PC-3 (cell line): ENCODE results near the gene SUMF2. TPM values are rescaled to one million over a fixed set of nuclear protein-coding genes. Genes with fewer than 3 reads are reported as not detected.
A peak's percentile ranks its signal among the peaks of the same experiment; 100 is the strongest.
"Not testable (repeated sequence)": the region's sequence is repeated elsewhere in the genome, so short reads cannot be mapped to it uniquely, and the experiment has no call there.

Experiments
- ATAC-seq: fragments of 200-7000 bp; cut with Tn5 transposase; 2 replicates; pipeline ENCODE4 v1.9.1; 2020; ENCODE audit warnings: mild to moderate bottlenecking, moderate library complexity
- BruUV-seq: library from RNA; stranded (reverse); fragments of 400-500 nt; replicated peaks from 2 replicates; lab custom pipeline; 2021; lab: Mats Ljungman, UMichigan
- CTCF ChIA-PET: fragments of 300-600 bp; sonication (Branson Sonifier 250); formaldehyde crosslinking; loops from one replicate; lab custom pipeline; 2022; ENCODE audit warnings: antibody characterized with exemption; lab: Charles Lee
- POLR2A ChIA-PET: fragments of 300-600 bp; sonication (Branson Sonifier 250); formaldehyde crosslinking; loops from one replicate; lab custom pipeline; 2022; ENCODE audit warnings: antibody characterized with exemption; ENCODE audit not compliant: unreplicated experiment; lab: Charles Lee
- DNase-seq: peaks from one replicate; pipeline ENCODE4 v3.0.0-alpha.2; 2015
- H2AFZ ChIP-seq: fragments of 300-600 bp; sonication (generic); 2 replicates; pipeline ENCODE4 v1.6.0; 2016; ENCODE audit warnings: antibody characterized with exemption, low read length
- H3F3A ChIP-seq: fragments of 300-600 bp; sonication (generic); one replicate; pipeline ENCODE4 v1.6.0; 2017; ENCODE audit warnings: antibody characterized with exemption, low read length, control low read depth, mild to moderate bottlenecking; ENCODE audit not compliant: unreplicated experiment
- H3K27ac ChIP-seq: fragments of 300-600 bp; sonication (generic); 2 replicates; pipeline ENCODE4 v1.5.1; 2016; ENCODE audit warnings: mild to moderate bottlenecking, low read length
- H3K27me3 ChIP-seq: fragments of 300-600 bp; sonication (generic); 2 replicates; pipeline ENCODE4 v1.6.1; 2016; ENCODE audit warnings: low read length, mixed read lengths
- H3K36me3 ChIP-seq: fragments of 300-600 bp; sonication (generic); 2 replicates; pipeline ENCODE4 v1.6.1; 2016; ENCODE audit warnings: low read depth, mixed run types, low read length, mixed read lengths
- H3K4me1 ChIP-seq: fragments of 300-600 bp; sonication (generic); 2 replicates; pipeline ENCODE4 v1.5.1; 2016; ENCODE audit warnings: low read length; ENCODE audit not compliant: insufficient read depth
- H3K4me2 ChIP-seq: fragments of 300-600 bp; sonication (generic); 2 replicates; pipeline ENCODE4 v1.6.0; 2016; ENCODE audit warnings: low read length
- H3K4me3 ChIP-seq: fragments of 300-600 bp; sonication (generic); 2 replicates; pipeline ENCODE4 v1.5.1; 2016; ENCODE audit warnings: mild to moderate bottlenecking, low read length, mixed read lengths
- H3K79me2 ChIP-seq: fragments of 300-600 bp; sonication (generic); 2 replicates; pipeline ENCODE4 v1.6.1; 2017; ENCODE audit warnings: low read length, mixed read lengths
- H3K9ac ChIP-seq: fragments of 300-600 bp; sonication (generic); 2 replicates; pipeline ENCODE4 v1.6.0; 2016; ENCODE audit warnings: mild to moderate bottlenecking, low read length
- H3K9me2 ChIP-seq: fragments of 300-600 bp; sonication (generic); replicated peaks from 2 replicates; pipeline ENCODE4 v1.6.1; 2016; ENCODE audit warnings: mixed run types, low read length, mixed read lengths
- H3K9me3 ChIP-seq: fragments of 300-600 bp; sonication (generic); 2 replicates; pipeline ENCODE4 v1.6.1; 2016; ENCODE audit warnings: low read length, mixed read lengths
- H4K20me1 ChIP-seq: fragments of 300-600 bp; sonication (generic); 2 replicates; pipeline ENCODE4 v1.6.1; 2016; ENCODE audit warnings: low read length, mixed read lengths
- EZH2 ChIP-seq: fragments of 300-600 bp; sonication (generic); IDR thresholded peaks from one replicate; pipeline ENCODE4 v1.6.1; 2017; ENCODE audit warnings: antibody characterized with exemption, mild to moderate bottlenecking, low read length; ENCODE audit not compliant: unreplicated experiment
- EZH2phosphoT487 ChIP-seq: fragments of 300-600 bp; sonication (generic); IDR thresholded peaks from 2 replicates; pipeline ENCODE4 v1.6.1; 2018; ENCODE audit warnings: mild to moderate bottlenecking, antibody characterized with exemption, low read length, borderline replicate concordance
- intact Hi-C: fragments of 100-400 bp; cut with micrococcal nuclease; formaldehyde crosslinking; loops from 2 replicates; pipeline ENCODE4 v1.9.0; 2023
- total RNA-seq: library from RNA; depleted of rRNA; stranded (reverse); fragments of >200 nt; gene quantifications from 2 replicates; pipeline ENCODE4 v1.2.3, GENCODE V29; 2014
- TF ChIP-seq, protein P1 (sequence below): fragments of 300-600 bp; sonication (generic); conservative IDR thresholded peaks from 2 replicates; pipeline ENCODE4 v1.5.1; 2017; ENCODE audit warnings: antibody characterized with exemption, low read depth, mild to moderate bottlenecking, low read length

SUMF2 gene
- total RNA-seq, 1 experiment from 2014 or later: 65.6 TPM

DNA sequence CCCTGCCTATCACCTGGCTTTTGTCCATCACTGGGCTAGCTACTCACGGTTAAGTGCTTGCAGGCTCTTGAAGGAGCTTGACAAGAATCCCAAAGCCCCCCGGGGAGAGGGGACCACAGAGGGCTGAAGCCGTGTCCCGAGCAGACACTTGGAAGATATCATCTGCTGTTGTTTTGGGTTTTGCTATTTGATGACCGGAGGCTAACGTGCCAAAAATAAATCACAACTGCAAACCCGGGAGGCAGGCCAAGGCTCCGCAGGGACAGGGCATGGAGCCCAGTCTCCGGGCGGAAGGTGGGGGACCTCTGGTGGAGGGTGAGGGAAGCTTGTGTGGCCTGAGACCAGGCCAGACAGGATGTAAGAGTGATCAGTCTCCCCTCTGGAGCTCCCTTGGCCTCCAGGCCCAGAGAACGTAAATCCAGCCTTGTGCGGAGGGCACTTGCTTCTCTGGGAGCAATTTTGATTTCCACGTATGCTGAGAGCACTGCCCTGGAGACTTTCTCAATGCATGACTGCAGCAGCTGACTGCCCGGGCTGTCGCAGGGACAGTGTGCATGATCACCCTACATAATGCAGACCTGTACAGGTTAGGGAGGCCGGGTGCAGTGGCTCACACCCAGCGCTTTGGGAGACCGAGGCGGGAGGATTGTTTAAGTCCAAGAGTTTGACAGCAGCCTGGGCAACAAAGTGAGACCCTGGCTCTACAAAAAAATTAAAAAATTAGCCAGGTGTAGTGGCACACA, 28.9 kb downstream of the SUMF2 start, which contains the start of gene PHKG1:
TSS of gene PHKG1 (minus strand) at position 164 of the 743 bp plus-strand sequence. CDS start 4,011 bp downstream, outside the sequence.
- POLR2A ChIA-PET: interaction anchor here (0.5 kb wide), 1 partner anchor 58 kb away, joined by 4 read pairs; no protein-coding TSS in a partner anchor
- TF ChIP-seq, protein P1, sequence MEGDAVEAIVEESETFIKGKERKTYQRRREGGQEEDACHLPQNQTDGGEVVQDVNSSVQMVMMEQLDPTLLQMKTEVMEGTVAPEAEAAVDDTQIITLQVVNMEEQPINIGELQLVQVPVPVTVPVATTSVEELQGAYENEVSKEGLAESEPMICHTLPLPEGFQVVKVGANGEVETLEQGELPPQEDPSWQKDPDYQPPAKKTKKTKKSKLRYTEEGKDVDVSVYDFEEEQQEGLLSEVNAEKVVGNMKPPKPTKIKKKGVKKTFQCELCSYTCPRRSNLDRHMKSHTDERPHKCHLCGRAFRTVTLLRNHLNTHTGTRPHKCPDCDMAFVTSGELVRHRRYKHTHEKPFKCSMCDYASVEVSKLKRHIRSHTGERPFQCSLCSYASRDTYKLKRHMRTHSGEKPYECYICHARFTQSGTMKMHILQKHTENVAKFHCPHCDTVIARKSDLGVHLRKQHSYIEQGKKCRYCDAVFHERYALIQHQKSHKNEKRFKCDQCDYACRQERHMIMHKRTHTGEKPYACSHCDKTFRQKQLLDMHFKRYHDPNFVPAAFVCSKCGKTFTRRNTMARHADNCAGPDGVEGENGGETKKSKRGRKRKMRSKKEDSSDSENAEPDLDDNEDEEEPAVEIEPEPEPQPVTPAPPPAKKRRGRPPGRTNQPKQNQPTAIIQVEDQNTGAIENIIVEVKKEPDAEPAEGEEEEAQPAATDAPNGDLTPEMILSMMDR: peak; percentile 27; the same call in 1 of the 2 replicates
- no peak for TF ChIP-seq EZH2
- no peak for TF ChIP-seq EZH2phosphoT487
- Histone ChIP-seq H3K9ac (no peak within 1 kb of the TSS), H3K9me3 (no peaks in the 10 kb centered on the region), H3K4me3 (no peak within 1 kb of the TSS), H3F3A (no peaks in the 10 kb centered on the region), H3K36me3 (no peaks in the 10 kb centered on the region), H3K79me2 (no peaks in the 10 kb centered on the region), H4K20me1 (no peaks in the 10 kb centered on the region), H3K4me2 (peak within 1 kb of the TSS; percentile 53; the same call in 1 of the 2 replicates), H2AFZ (no peak within 1 kb of the TSS), H3K4me1 (no peaks in the 10 kb centered on the region; the same call in 1 of the 2 replicates), H3K27ac (no peak within 1 kb of the TSS), H3K27me3 (no peaks in the 10 kb centered on the region), H3K9me2 (no peaks in the 10 kb centered on the region)
- ATAC-seq: peak; percentile 91
- peak; percentile 63 for DNase-seq
- CTCF ChIA-PET: interaction anchor here (0.5 to 1.0 kb wide), 4 partner anchors 13 to 1228 kb away, joined by 3 to 8 read pairs (median 4); partner anchors contain the start of gene CHCHD2
- BruUV-seq: no TSS peak
- intact Hi-C loops: no loop called here

DNA sequence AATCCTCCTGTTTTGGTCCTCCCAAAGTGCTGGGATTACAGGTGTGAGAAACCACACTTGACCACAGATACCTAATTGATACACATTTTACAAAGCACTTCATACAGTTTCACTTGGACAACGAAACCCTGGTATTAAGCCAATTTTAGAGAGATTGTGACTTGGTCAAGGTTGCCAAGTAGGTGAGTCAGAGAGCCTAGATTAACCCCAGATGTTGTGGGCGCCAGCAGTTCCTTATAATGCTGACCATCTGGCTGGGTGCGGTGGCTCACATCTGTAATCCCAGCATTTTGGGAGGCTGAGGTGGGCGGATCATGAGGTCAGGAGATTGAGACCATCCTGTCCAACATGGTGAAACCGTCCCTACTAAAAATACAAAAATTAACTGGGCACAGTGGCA, 33.6 kb downstream of the SUMF2 start:
- TF ChIP-seq, protein P1: no peak
- TF ChIP-seq EZH2phosphoT487 (no peak), EZH2 (no peak)
- Histone ChIP-seq H3K36me3 (peaks cover 30% of the 10 kb centered on the region), H3K9ac (no peak overlapping the region), H3K4me1 (no peaks in the 10 kb centered on the region; the same call in 1 of the 2 replicates), H3K4me3 (no peak overlapping the region), H3F3A (no peaks in the 10 kb centered on the region), H3K27me3 (no peaks in the 10 kb centered on the region), H3K9me3 (no peaks in the 10 kb centered on the region), H2AFZ (no peak overlapping the region), H3K27ac (no peak overlapping the region), H3K9me2 (no peaks in the 10 kb centered on the region), H3K4me2 (no peak overlapping the region), H4K20me1 (0 out of 2 replicates have a peak, but pooled peaks cover under 1% of the 10 kb centered on the region), H3K79me2 (peaks cover 2% of the 10 kb centered on the region; the same call in 1 of the 2 replicates)
- ChIA-PET CTCF (no interaction called here), POLR2A (no interaction called here)
- intact Hi-C loops: no loop called here
- ATAC-seq (peak; percentile 25), DNase-seq (peak; percentile 24)
- no TSS peak for BruUV-seq

DNA sequence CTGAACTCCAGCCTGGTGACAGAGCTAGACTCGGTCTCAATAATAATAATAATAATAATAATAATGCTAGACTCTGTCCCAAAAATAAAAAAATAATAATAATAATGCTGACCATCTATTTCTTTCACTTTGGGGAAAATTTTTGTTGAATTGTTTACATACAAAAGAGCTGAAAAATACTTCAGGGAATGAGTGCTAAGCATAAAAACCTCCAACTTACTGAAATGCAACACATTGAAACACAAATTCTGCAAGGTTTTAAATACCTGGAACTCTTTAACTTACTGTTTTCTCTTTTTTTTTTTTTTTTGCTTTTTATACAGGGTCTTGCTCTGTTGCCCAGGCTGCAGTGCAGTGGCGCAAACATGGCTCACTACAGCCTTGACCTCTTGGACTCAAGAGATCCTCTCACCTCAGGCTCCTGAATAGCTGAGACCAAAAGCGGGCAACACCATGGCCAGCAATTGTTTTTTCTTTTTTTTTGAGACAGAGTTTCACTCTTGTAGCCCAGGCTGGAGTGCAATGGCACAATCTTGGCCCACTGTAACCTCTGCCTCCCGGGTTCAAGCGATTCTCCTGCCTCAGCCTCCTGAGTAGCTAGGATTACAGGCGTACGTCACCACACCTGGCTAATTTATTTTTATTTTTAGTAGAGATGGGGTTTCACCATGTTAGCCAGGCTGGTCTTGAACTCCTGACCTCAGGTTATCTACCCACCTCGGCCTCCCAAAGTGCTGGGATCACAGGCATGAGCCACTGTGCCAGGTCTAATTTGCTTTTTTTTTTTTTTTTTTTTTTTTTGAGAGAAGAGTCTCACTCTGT, 34.3 kb downstream of the SUMF2 start:
- H3K4me3 ChIP-seq, DNase-seq, H3K4me1 ChIP-seq, H3K27ac ChIP-seq, H3F3A ChIP-seq, H3K9ac ChIP-seq, H3K27me3 ChIP-seq, intact Hi-C loops, H3K79me2 ChIP-seq, ATAC-seq, H2AFZ ChIP-seq, H3K4me2 ChIP-seq, H4K20me1 ChIP-seq, BruUV-seq, H3K9me2 ChIP-seq, H3K9me3 ChIP-seq, POLR2A ChIA-PET: not testable (repeated sequence)
- peaks cover 37% of the 10 kb centered on the region for H3K36me3 ChIP-seq
- CTCF ChIA-PET: interaction anchor here (0.7 kb wide), 1 partner anchor 129 kb away, joined by 3 read pairs; no protein-coding TSS in a partner anchor
